Measurements from ENCODE around the gene TCTN2. TPM values are rescaled to one million over a fixed set of nuclear protein-coding genes. Genes with fewer than 3 reads are reported as not detected.

TCTN2 gene
- total RNA-seq (6.3 TPM), polyA plus RNA-seq (ENCODE audit: insufficient read depth in 1 of 8, insufficient read length in 8 of 8, low replicate concordance in 1 of 8) (10 to 100 TPM in 2 of 8 donors, 1 to 10 TPM in 6; 7.4 to 11.7 (median 8.2) TPM)
- long read RNA-seq, donor 1, result 0 reads
- long read RNA-seq, donor 2, result 0 reads
- long read RNA-seq, donor 3, result 0 reads
- long read RNA-seq, donor 4, result 0 reads
- long read RNA-seq, donor 5, partial matches to known transcripts, result 0 of 1 reads
- long read RNA-seq, donor 5, other reads (novel, unspliced or antisense), result 0 of 1 reads
- long read RNA-seq, donor 6, result 0 reads
- long read RNA-seq, donor 7, result 0 reads
- long read RNA-seq, donor 8, result 0 reads
- long read RNA-seq, donor 9, result 0 reads
- long read RNA-seq, donor 10, partial matches to known transcripts, result 5 of 5 reads
- long read RNA-seq, donor 10, other reads (novel, unspliced or antisense), result 0 of 5 reads
- long read RNA-seq, donor 11, partial matches to known transcripts, result 0 of 1 reads
- long read RNA-seq, donor 11, other reads (novel, unspliced or antisense), result 0 of 1 reads

- H3K27ac ChIP-seq (ENCODE audit: low read length), result no peak within 1 kb of the TSS
- WGBS (ENCODE audit: insufficient coverage), result 1% methylated on average over 42 of the region's 53 CpGs
These were observed at the start of gene TCTN2 for GRCh38 chr12:123670882-123671728. TSS of gene TCTN2 (plus strand) at chr12:123671113. CDS start at chr12:123671241, 128 bp downstream.

DNA sequence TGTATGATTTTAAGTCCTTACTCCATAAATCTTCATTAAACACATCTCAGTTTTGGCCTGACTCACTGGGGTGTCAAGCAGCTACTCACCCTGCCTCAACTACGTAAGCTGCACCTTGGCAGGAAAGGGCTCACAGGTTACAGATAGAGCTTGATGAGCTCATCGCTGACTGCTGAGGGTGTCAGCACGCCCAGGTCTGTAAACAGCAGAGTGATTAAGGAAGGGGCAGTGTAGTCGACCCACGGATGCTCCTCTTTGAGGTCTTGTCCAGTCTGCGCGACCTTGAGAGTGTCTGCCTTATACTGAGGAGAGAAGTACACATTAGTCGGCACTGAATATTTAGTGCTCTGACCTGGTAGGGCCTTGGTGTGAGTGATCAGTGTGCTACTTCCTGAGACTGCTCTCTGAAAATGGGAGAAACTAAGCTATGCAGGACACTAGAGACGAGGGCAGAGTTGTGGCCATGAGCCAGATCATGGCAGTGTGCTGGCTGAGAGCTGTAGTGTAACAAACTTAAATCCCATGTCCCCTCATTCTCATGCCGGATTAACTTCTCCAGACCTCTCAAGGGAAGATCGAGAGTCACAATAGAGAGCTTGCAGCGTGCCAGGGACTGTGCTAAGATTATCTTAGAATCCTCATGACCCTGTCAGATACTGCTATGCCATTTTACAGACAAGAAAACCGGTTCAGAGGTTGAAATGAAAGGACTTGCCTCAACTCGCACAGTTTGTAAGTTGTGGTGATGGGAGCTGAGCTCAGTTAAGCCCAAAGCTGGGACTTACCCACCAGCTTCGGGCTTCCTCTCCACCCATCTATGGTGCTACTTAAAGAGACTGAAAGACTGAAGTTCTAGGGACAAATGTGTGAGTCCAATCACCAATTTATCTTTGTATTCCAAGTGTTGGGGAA, 49.0 kb upstream of the TCTN2 start:
- DNase-seq, result no peak
- Histone ChIP-seq H3K27ac (ENCODE audit: low read length) (no peak overlapping the region), H3K36me3 (ENCODE audit: control insufficient read depth, insufficient read depth, low read length) (peaks cover 76% of the 10 kb centered on the region), H3K4me3 (ENCODE audit: low read length) (no peak overlapping the region), H3K4me1 (ENCODE audit: control insufficient read depth, insufficient read depth, low read length) (peaks cover 5% of the 10 kb centered on the region), H3K27me3 (ENCODE audit: control insufficient read depth, insufficient read depth, low read length) (no peaks in the 10 kb centered on the region), H3K9me3 (replicated peaks; ENCODE audit: control insufficient read depth, low read depth, low read length) (no peaks in the 10 kb centered on the region)
- WGBS (ENCODE audit: insufficient coverage), result 86% methylated on average over 10 of the region's 15 CpGs

More at GRCh38 chr12:123670882-123671728, at the start of gene TCTN2:
- Histone ChIP-seq H3K27me3 (ENCODE audit: control insufficient read depth, insufficient read depth, low read length) (no peaks in the 10 kb centered on the region), H3K9me3 (replicated peaks; ENCODE audit: control insufficient read depth, low read depth, low read length) (no peaks in the 10 kb centered on the region), H3K4me3 (ENCODE audit: low read length) (peak within 1 kb of the TSS; percentile 86), H3K4me1 (ENCODE audit: control insufficient read depth, insufficient read depth, low read length) (peaks cover 11% of the 10 kb centered on the region), H3K36me3 (ENCODE audit: control insufficient read depth, insufficient read depth, low read length) (peaks cover 19% of the 10 kb centered on the region)
- peak; percentile 94 for DNase-seq

GRCh38 chr12:123633379-123634141, 37.4 kb upstream of the TCTN2 start, which contains the start of the genes EIF2B1 and GTF2H3:
TSS of gene EIF2B1 (minus strand) at chr12:123633686. CDS start at chr12:123633557, 129 bp downstream.
TSS of gene GTF2H3 (plus strand) at chr12:123633829. CDS start at chr12:123633860, 31 bp downstream.
- peak within 1 kb of the TSS; percentile 94 for H3K27ac ChIP-seq (ENCODE audit: low read length)
- WGBS (ENCODE audit: insufficient coverage), result under 1% methylated on average over 49 of the region's 52 CpGs
- peaks cover 13% of the 10 kb centered on the region for H3K4me1 ChIP-seq (ENCODE audit: control insufficient read depth, insufficient read depth, low read length)
- peak; percentile 99 for DNase-seq
- peak within 1 kb of the TSS; percentile 71 for H3K4me3 ChIP-seq (ENCODE audit: low read length)
- no peaks in the 10 kb centered on the region for H3K27me3 ChIP-seq (ENCODE audit: control insufficient read depth, insufficient read depth, low read length)
- H3K36me3 ChIP-seq (ENCODE audit: control insufficient read depth, insufficient read depth, low read length), result peaks cover 23% of the 10 kb centered on the region
- H3K9me3 ChIP-seq (replicated peaks; ENCODE audit: control insufficient read depth, low read depth, low read length), result no peaks in the 10 kb centered on the region

DNA sequence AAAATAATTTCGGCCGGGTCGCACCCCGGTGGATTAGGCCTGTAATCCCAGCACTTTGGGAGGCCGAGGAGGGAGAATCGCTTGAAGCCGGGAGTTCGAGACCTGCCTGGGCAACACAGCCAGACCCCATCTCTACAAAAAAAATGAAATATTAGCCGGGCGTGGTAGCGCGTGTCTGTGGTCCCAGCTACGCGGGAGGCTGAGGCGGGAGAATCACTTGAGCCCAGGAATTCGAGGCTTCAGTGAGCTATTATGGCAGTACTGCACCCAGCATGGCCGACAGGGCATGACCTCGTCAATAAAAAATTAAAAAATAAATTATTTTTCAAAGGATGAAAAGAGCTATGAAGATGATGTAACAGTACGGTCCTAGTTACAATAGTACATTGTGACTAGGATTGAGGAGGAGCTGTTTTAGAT, 36.8 kb upstream of the TCTN2 start:
- H3K36me3 ChIP-seq (ENCODE audit: control insufficient read depth, insufficient read depth, low read length), result peaks cover 17% of the 10 kb centered on the region
- H3K4me1 ChIP-seq (ENCODE audit: control insufficient read depth, insufficient read depth, low read length), result peaks cover 13% of the 10 kb centered on the region
- 13% methylated on average over 14 of the region's 19 CpGs for WGBS (ENCODE audit: insufficient coverage)
- H3K4me3 ChIP-seq (ENCODE audit: low read length), result peak overlapping the region; percentile 71
- no peaks in the 10 kb centered on the region for H3K9me3 ChIP-seq (replicated peaks; ENCODE audit: control insufficient read depth, low read depth, low read length)
- no peaks in the 10 kb centered on the region for H3K27me3 ChIP-seq (ENCODE audit: control insufficient read depth, insufficient read depth, low read length)
- DNase-seq, result no peak
- H3K27ac ChIP-seq (ENCODE audit: low read length), result peak overlapping the region; percentile 94

DNA sequence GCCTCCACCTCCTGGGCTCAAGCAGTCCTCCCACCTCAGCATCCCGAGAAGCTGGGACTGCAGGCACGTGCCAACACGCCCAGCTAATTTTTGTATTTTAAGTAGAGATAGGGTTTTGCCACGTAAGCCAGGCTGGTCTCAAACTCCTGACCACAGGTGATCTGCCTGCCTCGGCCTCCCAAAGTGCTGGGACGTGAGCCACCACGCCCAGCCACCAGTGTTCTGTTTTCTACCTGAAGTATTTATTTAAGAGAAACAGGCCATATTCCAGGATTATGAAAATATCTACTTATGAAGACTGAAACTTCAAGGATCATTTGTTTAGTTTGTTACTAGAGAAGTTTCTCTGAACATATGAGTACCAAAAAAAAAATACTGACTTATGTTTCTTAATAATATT, 27.0 kb upstream of the TCTN2 start:
- Histone ChIP-seq H3K9me3 (replicated peaks; ENCODE audit: control insufficient read depth, low read depth, low read length) (no peaks in the 10 kb centered on the region), H3K27me3 (ENCODE audit: control insufficient read depth, insufficient read depth, low read length) (no peaks in the 10 kb centered on the region), H3K4me3 (ENCODE audit: low read length) (no peak overlapping the region), H3K36me3 (ENCODE audit: control insufficient read depth, insufficient read depth, low read length) (peaks cover 39% of the 10 kb centered on the region), H3K27ac (ENCODE audit: low read length) (no peak overlapping the region), H3K4me1 (ENCODE audit: control insufficient read depth, insufficient read depth, low read length) (no peaks in the 10 kb centered on the region)
- no peak for DNase-seq
- WGBS (ENCODE audit: insufficient coverage), result 87% methylated on average over 3 of the region's 7 CpGs

DNA sequence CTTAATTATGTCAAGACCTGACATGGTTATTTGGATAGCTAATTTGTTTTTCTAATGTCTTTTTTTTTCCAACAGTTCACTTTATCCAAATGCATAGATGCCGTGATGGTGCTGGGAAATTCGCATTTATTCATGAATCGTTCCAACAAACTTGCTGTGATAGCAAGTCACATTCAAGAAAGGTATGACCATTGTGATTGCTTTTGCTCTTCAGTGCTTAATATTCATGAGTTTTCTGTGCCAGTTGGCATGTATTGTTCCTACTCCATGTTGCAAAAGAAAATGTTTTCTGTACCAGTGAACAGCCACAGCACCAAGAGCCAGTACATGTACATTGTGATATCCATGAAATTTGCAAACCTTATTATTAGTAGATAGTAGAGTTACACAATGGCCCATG, 25.5 kb upstream of the TCTN2 start:
- H3K4me3 ChIP-seq (ENCODE audit: low read length), result no peak overlapping the region
- peaks cover 48% of the 10 kb centered on the region for H3K36me3 ChIP-seq (ENCODE audit: control insufficient read depth, insufficient read depth, low read length)
- no peak for DNase-seq
- H3K4me1 ChIP-seq (ENCODE audit: control insufficient read depth, insufficient read depth, low read length), result no peaks in the 10 kb centered on the region
- no peak overlapping the region for H3K27ac ChIP-seq (ENCODE audit: low read length)
- 100% methylated on average over 2 of the region's 3 CpGs for WGBS (ENCODE audit: insufficient coverage)
- H3K27me3 ChIP-seq (ENCODE audit: control insufficient read depth, insufficient read depth, low read length), result no peaks in the 10 kb centered on the region
- H3K9me3 ChIP-seq (replicated peaks; ENCODE audit: control insufficient read depth, low read depth, low read length), result no peaks in the 10 kb centered on the region

DNA sequence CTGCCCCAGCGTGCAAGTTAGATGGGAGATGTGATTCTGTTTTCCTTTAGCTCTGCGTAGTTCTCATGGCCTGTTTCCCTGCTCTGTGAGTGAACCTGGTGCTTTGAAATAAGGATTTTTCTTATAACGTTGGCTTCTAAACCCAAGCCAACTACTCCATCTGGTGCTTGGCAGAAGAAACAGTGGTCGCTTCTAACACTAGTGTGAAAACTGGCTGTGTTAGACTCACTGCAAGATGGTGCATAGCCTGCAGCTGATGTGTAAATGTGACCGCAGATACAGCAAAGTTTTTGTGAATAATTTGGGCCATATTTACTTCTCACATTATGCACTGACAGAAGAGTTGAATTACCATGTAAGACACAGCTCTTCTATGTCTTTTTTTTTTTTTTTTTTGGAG, 25.0 kb upstream of the TCTN2 start:
- 100% methylated on average over 1 of the region's 5 CpGs for WGBS (ENCODE audit: insufficient coverage)
- H3K36me3 ChIP-seq (ENCODE audit: control insufficient read depth, insufficient read depth, low read length), result peaks cover 48% of the 10 kb centered on the region

DNA sequence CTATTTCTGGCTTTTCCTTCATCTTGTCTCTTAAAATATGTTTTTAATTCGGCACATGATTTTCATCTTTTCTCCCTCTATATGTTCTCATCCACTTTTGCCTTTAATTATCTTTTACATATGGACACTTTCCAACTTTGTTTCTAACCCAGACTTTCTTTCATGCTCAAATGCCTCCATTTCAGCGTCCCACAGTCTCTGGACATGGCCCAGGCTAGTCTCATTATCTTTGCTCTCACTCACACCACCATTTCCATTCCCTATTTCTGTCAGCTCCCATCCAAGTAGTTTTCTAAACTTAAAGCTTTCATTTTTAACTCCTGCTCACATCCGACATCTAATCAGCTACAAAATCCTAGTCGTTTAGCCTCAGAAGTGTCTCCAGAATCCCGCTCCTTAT, 22.5 kb upstream of the TCTN2 start:
- Histone ChIP-seq H3K36me3 (ENCODE audit: control insufficient read depth, insufficient read depth, low read length) (peaks cover 44% of the 10 kb centered on the region), H3K9me3 (replicated peaks; ENCODE audit: control insufficient read depth, low read depth, low read length) (no peaks in the 10 kb centered on the region), H3K4me1 (ENCODE audit: control insufficient read depth, insufficient read depth, low read length) (no peaks in the 10 kb centered on the region), H3K4me3 (ENCODE audit: low read length) (no peak overlapping the region), H3K27me3 (ENCODE audit: control insufficient read depth, insufficient read depth, low read length) (no peaks in the 10 kb centered on the region), H3K27ac (ENCODE audit: low read length) (no peak overlapping the region)
- 96% methylated on average over 4 of the region's 5 CpGs for WGBS (ENCODE audit: insufficient coverage)
- no peak for DNase-seq

More for the DNA sequence above, 25.0 kb upstream of the TCTN2 start:
- Histone ChIP-seq H3K4me3 (ENCODE audit: low read length) (no peak overlapping the region), H3K27ac (ENCODE audit: low read length) (no peak overlapping the region), H3K9me3 (replicated peaks; ENCODE audit: control insufficient read depth, low read depth, low read length) (no peaks in the 10 kb centered on the region), H3K27me3 (ENCODE audit: control insufficient read depth, insufficient read depth, low read length) (no peaks in the 10 kb centered on the region), H3K4me1 (ENCODE audit: control insufficient read depth, insufficient read depth, low read length) (no peaks in the 10 kb centered on the region)
- DNase-seq, result no peak
